Measurements from ENCODE around the gene RHBDL1. TPM values are rescaled to one million over a fixed set of nuclear protein-coding genes. Genes with fewer than 3 reads are reported as not detected.

RHBDL1 gene
- total and polyA plus RNA-seq, 10 of the 15 experiments (the other 5 are each of a cell fraction or from before 2014, with no cell fraction given): 0.04 to 1.3 (median 0.65) TPM; not detected in 5

- H3K9ac ChIP-seq (ENCODE audit: control insufficient read depth, insufficient read depth, low read length): peak overlapping the region; percentile 89
- no peak for TF ChIP-seq NFIC (IDR thresholded peaks at IDR 0.05; ENCODE audit: low read depth, low read length)
- no peak for TF ChIP-seq USF2 (IDR thresholded peaks at IDR 0.05; ENCODE audit: borderline replicate concordance, low read depth, low read length)
- no peak for TF ChIP-seq SUPT20H (IDR thresholded peaks at IDR 0.05; ENCODE audit: borderline replicate concordance, control insufficient read depth, low read depth, low read length)
- TF ChIP-seq GABPA (IDR thresholded peaks at IDR 0.05; ENCODE audit: low read depth): no peak
- TF ChIP-seq PKNOX1 (IDR thresholded peaks at IDR 0.05): no peak
- TF ChIP-seq NFYA (IDR thresholded peaks at IDR 0.05; ENCODE audit: borderline replicate concordance, low read depth, low read length): no peak
- TF ChIP-seq PAX8 (IDR thresholded peaks at IDR 0.05): no peak
- TF ChIP-seq ZBED1 (IDR thresholded peaks at IDR 0.05; ENCODE audit: borderline replicate concordance): no peak
- TF ChIP-seq HDAC6 (IDR thresholded peaks at IDR 0.05; ENCODE audit: unreplicated experiment): no peak
- TF ChIP-seq EED (IDR thresholded peaks at IDR 0.05; ENCODE audit: low read depth): no peak
- TF ChIP-seq CBFB (IDR thresholded peaks at IDR 0.05; ENCODE audit: low read depth): no peak
- no peak for TF ChIP-seq SPI1 (IDR thresholded peaks at IDR 0.05; ENCODE audit: borderline replicate concordance, insufficient read depth, low read depth, low read length)
- no peak for TF ChIP-seq CBX3 (IDR thresholded peaks at IDR 0.05; ENCODE audit: borderline replicate concordance, low read depth)
- TF ChIP-seq TCF3 (IDR thresholded peaks at IDR 0.05; ENCODE audit: borderline replicate concordance, insufficient read depth, low read depth, low read length): no peak
- TF ChIP-seq MYB (IDR thresholded peaks at IDR 0.05; ENCODE audit: borderline replicate concordance, low read depth, low read length): no peak
- no peak for TF ChIP-seq POLR2AphosphoS2 (IDR thresholded peaks at IDR 0.05; ENCODE audit: low read depth, low read length)
- no peaks in the 10 kb centered on the region; a peak in 2 of 4 replicates for H3K36me3 ChIP-seq (ENCODE audit: control insufficient read depth in 2 of 2, insufficient read depth in 2 of 2, low read length in 1 of 2)
- H3K4me3 ChIP-seq: peak overlapping the region; percentile 98
- no peak overlapping the region for H2AFZ ChIP-seq (ENCODE audit: control insufficient read depth, low read depth, low read length)
- DNase-seq (ENCODE audit: low read depth, low spot score) (no peak), ATAC-seq (no peak; the same call in 2 of the 3 replicates), FAIRE-seq (no peak)
- peaks cover 35% of the 10 kb centered on the region for H3K79me2 ChIP-seq (ENCODE audit: control insufficient read depth, insufficient read depth, low read length)
- peak overlapping the region; percentile 83 for H3K27ac ChIP-seq (ENCODE audit: control insufficient read depth, insufficient read depth)
- H3K27me3 ChIP-seq (replicated peaks in 1 of 2; ENCODE audit: control insufficient read depth in 2 of 2, insufficient read depth in 2 of 2, low read length in 1 of 2): no peaks in the 10 kb centered on the region
- ChIA-PET RAD21 (ENCODE audit: unreplicated experiment) (no interaction called here), CTCF (interaction anchor here (1.0 kb wide), 1 partner anchor 161 kb away, joined by 3 read pairs; no protein-coding TSS in a partner anchor), SMC1A (ENCODE audit: uncharacterized antibody, unreplicated experiment) (no interaction called here), POLR2A (interaction anchor here (1.3 kb wide), 1 partner anchor 37 kb away, joined by 4 read pairs; the partner anchor contains the start of gene STUB1)
- in situ Hi-C loops (cut with MboI): no loop called here
- H3K4me1 ChIP-seq (ENCODE audit: control insufficient read depth, insufficient read depth, low read length): peaks cover 8% of the 10 kb centered on the region
- intact Hi-C loops (cut with micrococcal nuclease; ENCODE audit: unreplicated experiment): no loop called here
- peak overlapping the region; percentile 72 for H3K4me2 ChIP-seq (ENCODE audit: control insufficient read depth, insufficient read depth)
- H3K9me3 ChIP-seq (replicated peaks; ENCODE audit: control insufficient read depth, insufficient read depth, low read length): no peaks in the 10 kb centered on the region
- no peaks in the 10 kb centered on the region for H4K20me1 ChIP-seq (ENCODE audit: control insufficient read depth, insufficient read depth)
- 23% methylated on average over 12 of the region's 13 CpGs for WGBS (ENCODE audit: insufficient coverage, insufficient replicate concordance, low lambda C conversion rate, missing lambda C conversion rate)
- BruUV-seq (replicated peaks): no TSS peak
Measured at GRCh38 chr16:643050-643368, 32.5 kb upstream of the RHBDL1 start.
